Spinal cord (tissue), 10 donors: ENCODE data around the gene CILP2. TPM values are rescaled to one million over a fixed set of nuclear protein-coding genes. Genes with fewer than 3 reads are reported as not detected.

Experiments used
- DNase-seq, 6 donors: peaks; one replicate each; pipeline versions ENCODE4 v3.0.0 to v3.0.0-alpha.2; 2013 to 2015; ENCODE audit warnings: low spot score in 6 of 6, low read depth in 4 of 6
- H3K27ac ChIP-seq: one replicate; pipeline ENCODE4 v1.5.1; 2013; ENCODE audit warnings: low read depth, low read length, control low read depth
- H3K27me3 ChIP-seq: one replicate; pipeline ENCODE4 v1.6.1; 2013; ENCODE audit warnings: low read length; ENCODE audit not compliant: control insufficient read depth, insufficient read depth
- H3K36me3 ChIP-seq: one replicate; pipeline ENCODE4 v1.6.1; 2013; ENCODE audit warnings: low read length; ENCODE audit not compliant: control insufficient read depth, insufficient read depth
- H3K4me1 ChIP-seq: one replicate; pipeline ENCODE4 v1.6.1; 2013; ENCODE audit warnings: low read length; ENCODE audit not compliant: control insufficient read depth, insufficient read depth
- H3K4me3 ChIP-seq: one replicate; pipeline ENCODE4 v1.5.1; 2013; ENCODE audit warnings: low read depth, low read length, control low read depth
- H3K9me3 ChIP-seq: one replicate; pipeline ENCODE4 v1.6.1; 2013; ENCODE audit warnings: low read length; ENCODE audit not compliant: control insufficient read depth, insufficient read depth
- WGBS: methylation state at CpG from one replicate; pipeline ENCODE4 v1.1.5; 2013; ENCODE audit warnings: missing lambda C conversion rate; ENCODE audit not compliant: insufficient coverage; 5-methylcytosine and 5-hydroxymethylcytosine counted together
- polyA plus RNA-seq, 2 donors: library from polyadenylated mRNA; unstranded; fragments of 120-200 nt; gene quantifications; one replicate each; pipeline ENCODE4 v1.2.1, GENCODE V29; 2013; ENCODE audit not compliant: insufficient read length in 2 of 2
- total RNA-seq, 2 donors: library from RNA; depleted of rRNA in 1 of 2; stranded (reverse); fragments of 120-200 nt in 1 of 2; fragments of >200 nt in 1 of 2; gene quantifications; one replicate each; pipeline versions ENCODE4 v1.2.3 to v1.2.4, GENCODE V29; 2013 to 2014
- donor health status: healthy.

The CILP2 gene
- total and polyA plus RNA-seq, 4 donors = 0.33 to 1.0 (median 0.79) TPM

GRCh38 chr19:19495614-19496603, 42.2 kb upstream of the CILP2 start:
- Histone ChIP-seq H3K4me3 (no peak overlapping the region), H3K4me1 (no peaks in the 10 kb centered on the region), H3K36me3 (peaks cover 89% of the 10 kb centered on the region), H3K9me3 (no peaks in the 10 kb centered on the region), H3K27ac (no peak overlapping the region), H3K27me3 (no peaks in the 10 kb centered on the region)
- 96% methylated on average over 29 of the region's 30 CpGs for WGBS
- no peak for DNase-seq

DNA sequence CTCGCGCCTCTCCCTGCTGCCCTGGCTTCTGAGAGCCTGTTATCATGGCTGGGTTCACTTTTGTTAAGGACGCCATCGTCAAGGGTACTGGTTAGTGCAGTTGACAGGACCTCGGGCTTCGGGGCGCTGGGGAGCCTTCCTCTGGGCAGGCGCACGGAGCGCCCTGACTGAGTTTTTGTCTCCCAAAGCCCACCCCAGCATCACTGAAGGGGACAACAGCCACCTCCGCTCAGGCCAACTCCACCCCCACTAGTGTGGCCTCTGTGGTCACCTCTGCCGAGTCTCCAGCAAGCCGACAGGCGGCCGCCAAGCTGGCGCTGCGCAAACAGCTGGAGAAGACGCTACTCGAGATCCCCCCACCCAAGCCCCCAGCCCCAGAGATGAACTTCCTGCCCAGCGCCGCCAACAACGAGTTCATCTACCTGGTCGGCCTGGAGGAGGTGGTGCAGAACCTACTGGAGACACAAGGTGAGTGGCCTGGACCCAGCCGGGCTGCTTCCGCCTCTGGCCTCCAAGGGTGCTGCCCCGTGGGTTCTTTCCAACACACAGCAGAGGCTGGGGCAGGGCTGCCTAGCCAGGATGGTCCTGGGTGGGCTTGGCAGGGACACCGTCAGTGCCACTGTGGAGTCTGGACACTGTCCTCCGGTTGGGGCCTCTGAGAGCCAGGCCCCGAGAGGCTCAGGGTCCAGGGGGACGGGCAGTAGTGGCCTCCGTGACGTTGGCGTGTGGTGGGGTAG, 39.6 kb upstream of the CILP2 start:
- Histone ChIP-seq H3K4me1 (no peaks in the 10 kb centered on the region), H3K36me3 (peaks cover 94% of the 10 kb centered on the region), H3K9me3 (no peaks in the 10 kb centered on the region), H3K4me3 (no peak overlapping the region), H3K27me3 (no peaks in the 10 kb centered on the region), H3K27ac (no peak overlapping the region)
- no peak for DNase-seq
- WGBS = 97% methylated on average over 32 of the region's 33 CpGs

GRCh38 chr19:19499272-19499995, 38.6 kb upstream of the CILP2 start:
- no peaks in the 10 kb centered on the region for H3K27me3 ChIP-seq
- no peaks in the 10 kb centered on the region for H3K4me1 ChIP-seq
- no peak overlapping the region for H3K4me3 ChIP-seq
- DNase-seq = no peak
- peaks cover 95% of the 10 kb centered on the region for H3K36me3 ChIP-seq
- no peak overlapping the region for H3K27ac ChIP-seq
- no peaks in the 10 kb centered on the region for H3K9me3 ChIP-seq
- 97% methylated on average over 16 of the region's 18 CpGs for WGBS

DNA sequence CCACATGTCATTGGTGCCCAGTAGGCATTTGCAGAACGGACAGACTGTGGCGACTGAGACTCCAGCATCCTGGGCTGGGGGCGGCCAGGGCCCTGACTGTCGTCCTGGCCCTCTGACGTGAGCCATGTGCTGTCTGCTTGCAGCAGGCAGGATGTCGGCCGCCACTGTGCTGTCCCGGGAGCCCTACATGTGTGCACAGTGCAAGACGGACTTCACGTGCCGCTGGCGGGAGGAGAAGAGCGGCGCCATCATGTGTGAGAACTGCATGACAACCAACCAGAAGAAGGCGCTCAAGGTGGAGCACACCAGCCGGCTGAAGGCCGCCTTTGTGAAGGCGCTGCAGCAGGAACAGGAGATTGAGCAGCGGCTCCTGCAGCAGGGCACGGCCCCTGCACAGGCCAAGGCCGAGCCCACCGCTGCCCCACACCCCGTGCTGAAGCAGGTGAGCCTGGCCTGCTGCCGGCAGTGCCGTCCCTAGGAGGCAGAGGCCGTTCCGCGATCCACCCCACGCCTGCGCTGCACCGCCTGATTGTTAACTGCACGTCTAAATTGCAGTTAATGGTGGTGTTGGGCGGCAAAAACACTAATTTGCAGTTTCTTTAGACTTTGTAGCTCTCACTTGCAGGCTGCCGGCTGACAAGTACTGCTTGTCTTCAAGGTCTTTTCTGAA, 37.0 kb upstream of the CILP2 start:
- DNase-seq = no peak
- Histone ChIP-seq H3K27me3 (no peaks in the 10 kb centered on the region), H3K4me3 (no peak overlapping the region), H3K4me1 (no peaks in the 10 kb centered on the region), H3K36me3 (peaks cover 98% of the 10 kb centered on the region), H3K9me3 (no peaks in the 10 kb centered on the region), H3K27ac (no peak overlapping the region)
- 89% methylated on average over 34 of the region's 34 CpGs for WGBS

DNA sequence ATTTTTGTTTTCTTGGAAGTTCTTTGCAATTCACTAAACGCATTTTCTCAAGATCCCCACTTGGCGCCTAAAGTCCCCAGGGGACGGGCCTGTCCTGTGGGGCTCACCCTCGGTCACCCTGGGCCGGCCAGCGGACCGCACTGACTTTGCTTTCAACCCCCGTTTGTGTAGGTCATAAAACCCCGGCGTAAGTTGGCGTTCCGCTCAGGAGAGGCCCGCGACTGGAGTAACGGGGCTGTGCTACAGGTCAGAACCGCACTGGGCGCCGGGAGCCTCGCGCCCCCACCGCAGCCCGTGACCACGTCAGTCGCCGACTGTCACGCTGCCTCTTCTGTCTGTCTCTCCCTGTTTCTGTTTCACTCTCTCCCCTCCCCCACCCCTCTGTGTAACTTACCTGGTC, 36.3 kb upstream of the CILP2 start:
- Histone ChIP-seq H3K27me3 (no peaks in the 10 kb centered on the region), H3K9me3 (no peaks in the 10 kb centered on the region), H3K4me1 (no peaks in the 10 kb centered on the region), H3K27ac (no peak overlapping the region), H3K36me3 (peaks cover 97% of the 10 kb centered on the region), H3K4me3 (no peak overlapping the region)
- 90% methylated on average over 17 of the region's 26 CpGs for WGBS
- no peak for DNase-seq

DNA sequence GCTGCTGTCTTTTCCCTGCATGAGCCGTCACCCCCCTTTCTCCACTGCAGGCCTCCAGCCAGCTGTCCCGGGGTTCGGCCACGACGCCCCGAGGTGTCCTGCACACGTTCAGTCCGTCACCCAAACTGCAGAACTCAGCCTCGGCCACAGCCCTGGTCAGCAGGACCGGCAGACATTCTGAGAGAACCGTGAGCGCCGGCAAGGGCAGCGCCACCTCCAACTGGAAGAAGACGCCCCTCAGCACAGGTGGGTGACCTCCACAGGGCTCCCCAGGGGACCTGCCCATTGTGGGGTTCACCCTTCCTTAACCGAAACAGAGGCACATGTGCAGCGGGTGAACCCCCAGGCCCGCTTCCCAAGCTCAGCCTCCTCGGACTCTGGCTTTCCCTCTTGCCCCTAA, 35.8 kb upstream of the CILP2 start:
- H3K36me3 ChIP-seq = peaks cover 94% of the 10 kb centered on the region
- no peak overlapping the region for H3K27ac ChIP-seq
- 98% methylated on average over 19 of the region's 19 CpGs for WGBS
- H3K4me3 ChIP-seq = no peak overlapping the region
- no peaks in the 10 kb centered on the region for H3K27me3 ChIP-seq
- DNase-seq = no peak
- H3K9me3 ChIP-seq = no peaks in the 10 kb centered on the region
- no peaks in the 10 kb centered on the region for H3K4me1 ChIP-seq

- DNase-seq = no peak
- Histone ChIP-seq H3K27ac (no peak overlapping the region), H3K4me3 (no peak overlapping the region), H3K4me1 (no peaks in the 10 kb centered on the region), H3K36me3 (peaks cover 92% of the 10 kb centered on the region), H3K9me3 (no peaks in the 10 kb centered on the region), H3K27me3 (no peaks in the 10 kb centered on the region)
- 92% methylated on average over 18 of the region's 18 CpGs for WGBS
These were observed 35.1 kb upstream of the CILP2 start for GRCh38 chr19:19502808-19503602.

DNA sequence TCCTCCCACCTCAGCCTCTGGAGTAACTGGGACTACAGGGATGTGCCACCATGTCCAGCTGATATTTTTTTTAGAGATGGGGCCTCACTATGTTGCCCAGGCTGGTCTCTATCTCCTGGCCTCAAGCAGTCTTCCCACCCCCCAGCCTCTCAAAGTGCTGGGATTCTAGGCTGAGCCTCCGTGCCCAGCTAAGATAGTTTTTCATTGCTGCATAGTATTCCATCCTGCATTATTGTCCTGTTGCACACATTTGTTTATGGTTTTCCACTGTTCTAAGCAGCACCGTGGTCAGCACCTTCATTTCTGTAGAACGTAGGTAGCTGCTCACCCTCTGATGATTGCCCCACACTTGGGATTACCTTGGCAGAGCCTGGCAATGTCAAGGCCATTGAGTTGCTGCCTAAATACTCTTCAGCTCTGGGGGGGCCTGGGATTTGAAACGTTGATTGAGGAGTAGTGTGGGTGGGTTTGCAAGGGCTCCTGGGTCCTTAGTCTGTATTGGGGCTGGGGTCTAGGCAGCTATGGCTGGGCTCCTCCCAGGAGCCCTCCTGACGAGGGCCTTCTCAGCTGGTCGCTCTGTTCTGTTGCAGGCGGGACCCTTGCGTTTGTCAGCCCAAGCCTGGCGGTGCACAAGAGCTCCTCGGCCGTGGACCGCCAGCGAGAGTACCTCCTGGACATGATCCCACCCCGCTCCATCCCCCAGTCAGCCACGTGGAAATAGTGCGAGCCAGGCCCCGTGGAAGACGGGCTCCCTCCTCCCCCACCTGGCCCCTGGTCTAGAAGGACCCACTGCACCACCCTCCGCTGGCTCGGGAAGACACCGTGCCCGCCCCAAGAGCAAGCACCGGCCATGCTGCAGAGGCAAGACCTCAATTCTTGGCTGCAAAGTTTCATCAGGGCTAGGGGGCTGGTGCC, 33.1 kb upstream of the CILP2 start:
- Histone ChIP-seq H3K36me3 (peaks cover 76% of the 10 kb centered on the region), H3K27me3 (no peaks in the 10 kb centered on the region), H3K9me3 (no peaks in the 10 kb centered on the region), H3K27ac (no peak overlapping the region), H3K4me1 (no peaks in the 10 kb centered on the region), H3K4me3 (no peak overlapping the region)
- WGBS = 93% methylated on average over 23 of the region's 23 CpGs
- no peak for DNase-seq
